ENCODE results near the gene CUX1. TPM values are rescaled to one million over a fixed set of nuclear protein-coding genes. Genes with fewer than 3 reads are reported as not detected.

CUX1 gene
- total and polyA plus RNA-seq, 2 donors (not counting 1 experiment from before 2014, with no cell fraction given) = 22.7 to 38.1 TPM

DNA sequence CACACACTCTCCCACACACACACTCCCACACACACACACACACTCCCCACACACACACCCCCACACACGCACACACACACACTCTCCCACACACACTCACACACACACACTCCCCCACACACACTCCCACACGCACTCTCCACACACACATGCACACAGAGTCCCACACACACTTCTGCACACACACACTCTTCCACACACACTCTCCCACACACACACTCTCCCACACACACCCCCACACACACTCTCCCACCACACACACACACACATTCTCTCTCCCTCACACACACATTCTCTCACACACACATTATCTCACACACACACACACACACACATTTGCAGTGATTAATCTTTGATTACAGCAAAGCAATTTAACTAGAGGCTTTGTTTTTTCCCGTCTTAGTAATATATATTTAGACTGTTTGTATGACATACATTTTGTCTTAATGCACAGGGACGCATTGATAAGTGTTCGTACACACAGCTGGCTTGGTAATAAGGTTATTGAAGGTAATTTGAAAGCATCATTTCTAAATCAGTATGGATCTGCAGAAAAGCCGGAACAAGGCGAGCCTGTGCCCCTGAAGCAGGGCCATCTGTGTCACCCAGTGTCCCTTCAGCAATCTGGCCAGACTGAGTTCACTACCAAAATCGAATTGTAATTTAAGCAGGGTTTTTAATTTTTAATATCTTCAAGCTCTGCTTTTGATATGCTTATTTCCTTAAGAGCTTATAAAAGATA is 399.3 kb downstream of the CUX1 start:
- Histone ChIP-seq H3K4me2 (ENCODE audit: extremely low read depth, insufficient read depth, low read length) (no peak overlapping the region), H3K27me3 (ENCODE audit: control insufficient read depth, insufficient read depth, low read length) (no peaks in the 10 kb centered on the region), H3K9ac (ENCODE audit: insufficient read depth, low read length) (no peak overlapping the region), H3K27ac (ENCODE audit: insufficient read depth, low read length) (no peak overlapping the region), H2AFZ (ENCODE audit: low read length) (no peak overlapping the region), H3K79me2 (ENCODE audit: control insufficient read depth, insufficient read depth, low read length) (no peaks in the 10 kb centered on the region), H4K20me1 (ENCODE audit: control insufficient read depth, extremely low read depth, insufficient read depth, low read length) (no peaks in the 10 kb centered on the region), H3K4me1 (ENCODE audit: control insufficient read depth, extremely low read depth, insufficient read depth, low read length) (no peaks in the 10 kb centered on the region), H3K36me3 (ENCODE audit: control insufficient read depth, insufficient read depth, low read length) (no peaks in the 10 kb centered on the region), H3K9me3 (ENCODE audit: control insufficient read depth, insufficient read depth, low read depth, low read length) (no peaks in the 10 kb centered on the region), H3K4me3 (replicated peaks in 1 of 4; ENCODE audit: control extremely low read depth in 1 of 4, insufficient read depth in 1 of 4, low read depth in 3 of 4, low read length in 4 of 4) (no peak overlapping the region)
- no peak for DNase-seq (ENCODE audit: low read depth in 2 of 2)
- TF ChIP-seq, protein P1, sequence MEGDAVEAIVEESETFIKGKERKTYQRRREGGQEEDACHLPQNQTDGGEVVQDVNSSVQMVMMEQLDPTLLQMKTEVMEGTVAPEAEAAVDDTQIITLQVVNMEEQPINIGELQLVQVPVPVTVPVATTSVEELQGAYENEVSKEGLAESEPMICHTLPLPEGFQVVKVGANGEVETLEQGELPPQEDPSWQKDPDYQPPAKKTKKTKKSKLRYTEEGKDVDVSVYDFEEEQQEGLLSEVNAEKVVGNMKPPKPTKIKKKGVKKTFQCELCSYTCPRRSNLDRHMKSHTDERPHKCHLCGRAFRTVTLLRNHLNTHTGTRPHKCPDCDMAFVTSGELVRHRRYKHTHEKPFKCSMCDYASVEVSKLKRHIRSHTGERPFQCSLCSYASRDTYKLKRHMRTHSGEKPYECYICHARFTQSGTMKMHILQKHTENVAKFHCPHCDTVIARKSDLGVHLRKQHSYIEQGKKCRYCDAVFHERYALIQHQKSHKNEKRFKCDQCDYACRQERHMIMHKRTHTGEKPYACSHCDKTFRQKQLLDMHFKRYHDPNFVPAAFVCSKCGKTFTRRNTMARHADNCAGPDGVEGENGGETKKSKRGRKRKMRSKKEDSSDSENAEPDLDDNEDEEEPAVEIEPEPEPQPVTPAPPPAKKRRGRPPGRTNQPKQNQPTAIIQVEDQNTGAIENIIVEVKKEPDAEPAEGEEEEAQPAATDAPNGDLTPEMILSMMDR (conservative IDR thresholded peaks at IDR 0.05 in 1 of 2, IDR thresholded peaks at IDR 0.05 in 1 of 2; ENCODE audit: low read depth in 1 of 2, low read length in 2 of 2) = no peak
- TF ChIP-seq EZH2 (IDR thresholded peaks at IDR 0.05; ENCODE audit: low read length, missing control alignments) = no peak

DNA sequence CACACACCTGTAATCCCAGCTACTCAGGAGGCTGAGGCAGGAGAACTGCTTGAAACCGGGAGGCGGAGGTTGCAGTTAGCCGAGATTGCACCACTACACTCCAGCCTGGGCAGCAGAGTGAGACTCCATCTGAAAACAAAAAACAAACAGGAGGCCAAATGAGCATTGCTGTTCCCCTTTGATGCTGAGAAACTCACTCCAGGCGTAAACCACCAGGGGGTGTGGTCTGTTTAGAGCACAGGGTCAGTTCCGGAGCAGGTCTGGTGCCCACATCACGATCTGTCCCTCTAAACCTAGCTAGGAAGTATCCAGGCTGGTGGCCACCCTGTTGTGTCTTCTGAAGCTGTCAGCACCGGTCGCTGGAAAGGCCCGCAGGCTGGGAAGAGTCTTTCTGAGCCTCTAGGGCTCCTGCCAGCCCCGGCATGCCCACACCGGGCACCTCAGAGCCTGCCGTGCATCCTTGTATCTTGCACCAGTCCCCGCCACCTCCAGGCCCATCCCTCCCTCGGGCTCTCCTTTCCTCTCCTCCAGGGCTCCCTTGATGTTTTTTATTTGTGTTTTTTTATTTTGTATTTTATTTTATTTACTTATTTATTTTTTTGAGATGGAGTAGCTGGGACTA is 402.9 kb downstream of the CUX1 start:
- no peak overlapping the region for H2AFZ ChIP-seq (ENCODE audit: low read length)
- DNase-seq (ENCODE audit: low read depth in 2 of 2) = no peak
- H3K4me3 ChIP-seq (replicated peaks in 1 of 4; ENCODE audit: control extremely low read depth in 1 of 4, insufficient read depth in 1 of 4, low read depth in 3 of 4, low read length in 4 of 4) = no peak overlapping the region
- no peaks in the 10 kb centered on the region for H3K27me3 ChIP-seq (ENCODE audit: control insufficient read depth, insufficient read depth, low read length)
- no peaks in the 10 kb centered on the region for H3K36me3 ChIP-seq (ENCODE audit: control insufficient read depth, insufficient read depth, low read length)
- H3K4me2 ChIP-seq (ENCODE audit: extremely low read depth, insufficient read depth, low read length) = no peak overlapping the region
- no peaks in the 10 kb centered on the region for H3K9me3 ChIP-seq (ENCODE audit: control insufficient read depth, insufficient read depth, low read depth, low read length)
- H3K9ac ChIP-seq (ENCODE audit: insufficient read depth, low read length) = no peak overlapping the region
- no peaks in the 10 kb centered on the region for H4K20me1 ChIP-seq (ENCODE audit: control insufficient read depth, extremely low read depth, insufficient read depth, low read length)
- H3K27ac ChIP-seq (ENCODE audit: insufficient read depth, low read length) = no peak overlapping the region
- no peaks in the 10 kb centered on the region for H3K79me2 ChIP-seq (ENCODE audit: control insufficient read depth, insufficient read depth, low read length)
- TF ChIP-seq, protein P1 (conservative IDR thresholded peaks at IDR 0.05 in 1 of 2, IDR thresholded peaks at IDR 0.05 in 1 of 2; ENCODE audit: low read depth in 1 of 2, low read length in 2 of 2) = no peak
- TF ChIP-seq EZH2 (IDR thresholded peaks at IDR 0.05; ENCODE audit: low read length, missing control alignments) = no peak
- no peaks in the 10 kb centered on the region for H3K4me1 ChIP-seq (ENCODE audit: control insufficient read depth, extremely low read depth, insufficient read depth, low read length)

DNA sequence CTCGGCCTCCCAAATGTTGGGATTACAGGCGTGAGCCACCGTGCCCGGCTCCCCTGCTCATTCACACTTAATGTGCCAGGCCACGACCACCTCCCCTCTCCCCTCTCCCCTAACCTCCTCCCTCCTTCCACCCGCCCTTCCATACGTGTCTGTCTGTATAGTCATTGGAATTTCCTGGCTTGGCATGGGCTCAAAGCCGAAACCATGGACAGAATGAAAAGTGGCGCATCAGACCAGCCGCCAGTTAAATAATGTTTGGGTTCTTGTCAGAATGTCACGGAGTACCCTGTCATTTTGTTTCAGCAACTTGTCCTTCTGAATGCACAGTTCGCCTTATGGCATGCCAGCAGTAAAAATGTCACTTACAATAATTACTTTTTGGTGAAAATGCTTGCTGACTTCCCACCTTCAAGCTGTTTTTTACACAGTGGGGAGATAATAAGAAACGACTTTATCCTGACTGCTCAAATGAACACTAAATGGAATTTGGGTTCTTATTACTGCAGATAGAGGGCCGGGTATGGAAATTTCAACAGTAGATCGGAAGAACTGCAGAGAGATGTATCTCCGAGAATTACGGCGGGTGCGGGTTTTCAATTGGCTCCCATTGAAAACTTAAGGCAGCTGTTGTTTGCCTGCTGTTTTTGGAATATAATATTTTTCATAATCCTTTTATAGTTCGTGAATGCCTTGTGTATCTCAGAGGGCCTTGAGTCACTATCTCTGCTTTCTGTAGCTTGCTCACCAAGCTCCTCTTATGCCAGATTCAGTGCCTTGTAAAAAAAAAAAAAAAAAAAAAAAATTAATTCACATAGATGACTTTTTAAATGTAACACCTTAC is 403.8 kb downstream of the CUX1 start:
- Histone ChIP-seq H3K9me3 (ENCODE audit: control insufficient read depth, insufficient read depth, low read depth, low read length) (no peaks in the 10 kb centered on the region), H4K20me1 (ENCODE audit: control insufficient read depth, extremely low read depth, insufficient read depth, low read length) (no peaks in the 10 kb centered on the region), H3K27me3 (ENCODE audit: control insufficient read depth, insufficient read depth, low read length) (no peaks in the 10 kb centered on the region), H2AFZ (ENCODE audit: low read length) (no peak overlapping the region), H3K36me3 (ENCODE audit: control insufficient read depth, insufficient read depth, low read length) (no peaks in the 10 kb centered on the region), H3K4me2 (ENCODE audit: extremely low read depth, insufficient read depth, low read length) (no peak overlapping the region), H3K4me3 (replicated peaks in 1 of 4; ENCODE audit: control extremely low read depth in 1 of 4, insufficient read depth in 1 of 4, low read depth in 3 of 4, low read length in 4 of 4) (peak overlapping the region in 1 of 4 experiments; percentile 7), H3K9ac (ENCODE audit: insufficient read depth, low read length) (no peak overlapping the region), H3K4me1 (ENCODE audit: control insufficient read depth, extremely low read depth, insufficient read depth, low read length) (no peaks in the 10 kb centered on the region), H3K79me2 (ENCODE audit: control insufficient read depth, insufficient read depth, low read length) (no peaks in the 10 kb centered on the region), H3K27ac (ENCODE audit: insufficient read depth, low read length) (no peak overlapping the region)
- TF ChIP-seq, protein P1 (conservative IDR thresholded peaks at IDR 0.05 in 1 of 2, IDR thresholded peaks at IDR 0.05 in 1 of 2; ENCODE audit: low read depth in 1 of 2, low read length in 2 of 2) = no peak
- TF ChIP-seq EZH2 (IDR thresholded peaks at IDR 0.05; ENCODE audit: low read length, missing control alignments) = no peak
- DNase-seq (ENCODE audit: low read depth in 2 of 2) = peak; percentile 41 to 82

All from fibroblast of lung (primary cell).